HCT116 (cell line): ENCODE results near the gene ITGBL1. TPM values are rescaled to one million over a fixed set of nuclear protein-coding genes. Genes with fewer than 3 reads are reported as not detected.

Experiments used
- ATAC-seq: fragments of 200-7000 bp; cut with Tn5 transposase; 2 replicates; pipeline ENCODE4 v1.9.1; 2020; ENCODE audit warnings: mild to moderate bottlenecking, moderate library complexity
- BruUV-seq: library from RNA; stranded (reverse); fragments of 400-500 nt; replicated peaks from 2 replicates; lab custom pipeline; 2021; lab: Mats Ljungman, UMichigan
- CTCF ChIA-PET: fragments of 300-600 bp; sonication (Branson Sonifier 250); formaldehyde crosslinking; loops from one replicate; lab custom pipeline; 2021; ENCODE audit warnings: antibody characterized with exemption; lab: Charles Lee
- POLR2A ChIA-PET: fragments of 300-600, 350-600 bp; sonication (Branson Sonifier 250); formaldehyde crosslinking; loops from one replicate; lab custom pipeline; 2021; ENCODE audit warnings: antibody characterized with exemption; lab: Charles Lee
- RAD21 ChIA-PET, 2 experiments: fragments of 300-600 bp; sonication (Branson Sonifier 250); formaldehyde crosslinking; loops; one replicate each; lab custom pipeline; 2023; ENCODE audit warnings: low total read pairs in 2 of 2; ENCODE audit not compliant: uncharacterized antibody in 2 of 2, unreplicated experiment in 2 of 2, low non-redundant PET in 1 of 2; lab: Charles Lee
- DNase-seq: peaks from one replicate; pipeline ENCODE4 v3.0.0-alpha.2; 2010; ENCODE audit warnings: low read depth, low spot score
- H2AFZ ChIP-seq: fragments of 200-600 bp; shearing (Covaris generic), sonication (generic); 2 replicates; pipeline ENCODE4 v1.6.1; 2017; ENCODE audit warnings: low read depth, mixed run types, mixed read lengths, antibody characterized with exemption, low read length; ENCODE audit not compliant: poor library complexity, severe bottlenecking
- H3K27ac ChIP-seq: 2 replicates; pipeline ENCODE4 v1.5.1; 2012; ENCODE audit warnings: low read depth, low read length
- H3K27me3 ChIP-seq: fragments of 200-600 bp; sonication (generic); 2 replicates; pipeline ENCODE4 v1.6.1; 2016; ENCODE audit warnings: mixed run types, low read length, mixed read lengths; ENCODE audit not compliant: insufficient read depth
- H3K36me3 ChIP-seq, 2 experiments: fragments of 200-500 bp in 1 of 2; fragments of 200-600 bp in 1 of 2; sonication (Bioruptor generic) in 1 of 2; sonication (generic) in 1 of 2; 2 replicates each; pipeline versions ENCODE4 v1.5.1 to v1.6.1; 2014 to 2016; ENCODE audit warnings: low read length in 2 of 2, inconsistent platforms in 1 of 2, mixed read lengths in 1 of 2, mixed run types in 1 of 2; ENCODE audit not compliant: insufficient read depth in 2 of 2, control insufficient read depth in 1 of 2
- H3K4me1 ChIP-seq, 2 experiments: fragments of 200-600 bp in 1 of 2; sonication (generic) in 1 of 2; 2 replicates each; pipeline versions ENCODE4 v1.5.1 to v1.6.1; 2012 to 2017; ENCODE audit warnings: low read length in 2 of 2, inconsistent platforms in 1 of 2, mild to moderate bottlenecking in 1 of 2, mixed read lengths in 1 of 2, mixed run types in 1 of 2, moderate library complexity in 1 of 2; ENCODE audit not compliant: insufficient read depth in 2 of 2, control insufficient read depth in 1 of 2
- H3K4me2 ChIP-seq: fragments of 200-600 bp; sonication (generic); 2 replicates; pipeline ENCODE4 v1.6.1; 2017; ENCODE audit warnings: mixed run types, low read length, mixed read lengths
- H3K4me3 ChIP-seq, 2 experiments: fragments of 200-600 bp in 1 of 2; sonication (generic) in 1 of 2; replicated peaks in 1 of 2; 2 replicates each; pipeline ENCODE4 v1.5.1; 2011 to 2016; ENCODE audit warnings: low read length in 2 of 2, control low read depth in 1 of 2, low read depth in 1 of 2, mild to moderate bottlenecking in 1 of 2, mixed read lengths in 1 of 2, mixed run types in 1 of 2
- H3K79me2 ChIP-seq: fragments of 200-600 bp; sonication (generic); 2 replicates; pipeline ENCODE4 v1.6.1; 2017; ENCODE audit warnings: mild to moderate bottlenecking, mixed run types, low read length, moderate library complexity, mixed read lengths; ENCODE audit not compliant: insufficient read depth
- H3K9ac ChIP-seq: fragments of 200-600 bp; sonication (generic); 2 replicates; pipeline ENCODE4 v1.6.1; 2016; ENCODE audit warnings: low read length, mixed read lengths
- H3K9me2 ChIP-seq: fragments of 200-600 bp; sonication (generic), shearing (Covaris generic); 2 replicates; pipeline ENCODE4 v1.6.1; 2017; ENCODE audit warnings: mixed run types, mild to moderate bottlenecking, moderate library complexity; ENCODE audit not compliant: insufficient read depth
- H3K9me3 ChIP-seq, 2 experiments: fragments of 200-500 bp in 1 of 2; fragments of 200-600 bp in 1 of 2; sonication (Bioruptor generic) in 1 of 2; sonication (generic) in 1 of 2; 2 replicates each; pipeline ENCODE4 v1.6.1; 2014 to 2017; ENCODE audit warnings: low read length in 2 of 2, mixed read lengths in 2 of 2, inconsistent platforms in 1 of 2, low read depth in 1 of 2, mild to moderate bottlenecking in 1 of 2, mixed run types in 1 of 2, moderate library complexity in 1 of 2; ENCODE audit not compliant: control insufficient read depth in 1 of 2, insufficient read depth in 1 of 2
- H4K20me1 ChIP-seq: fragments of 200-600 bp; sonication (generic), shearing (Covaris generic); 2 replicates; pipeline ENCODE4 v1.6.1; 2017; ENCODE audit warnings: mixed run types, mild to moderate bottlenecking, moderate library complexity; ENCODE audit not compliant: insufficient read depth
- CBX3 ChIP-seq: IDR thresholded peaks from 2 replicates; pipeline ENCODE4 v1.6.1; 2012; ENCODE audit warnings: low read depth
- CEBPB ChIP-seq: IDR thresholded peaks from 2 replicates; pipeline ENCODE4 v1.6.1; 2012; ENCODE audit warnings: low read depth
- ELF1 ChIP-seq: IDR thresholded peaks from 2 replicates; pipeline ENCODE4 v1.6.1; 2012; ENCODE audit warnings: low read depth, borderline replicate concordance
- EZH2phosphoT487 ChIP-seq: fragments of 200-600 bp; IDR thresholded peaks from 2 replicates; pipeline ENCODE4 v1.6.1; 2018; ENCODE audit warnings: antibody characterized with exemption, borderline replicate concordance
- FOSL1 ChIP-seq: IDR thresholded peaks from 2 replicates; pipeline ENCODE4 v1.6.1; 2012; ENCODE audit warnings: low read depth
- POLR2AphosphoS5 ChIP-seq: IDR thresholded peaks from 2 replicates; pipeline ENCODE4 v1.6.1; 2011; ENCODE audit warnings: mild to moderate bottlenecking, low read depth, low read length, moderate library complexity
- RAD21 ChIP-seq: IDR thresholded peaks from 2 replicates; pipeline ENCODE4 v1.6.1; 2012; ENCODE audit warnings: low read depth, mild to moderate bottlenecking
- SRF ChIP-seq: IDR thresholded peaks from 2 replicates; pipeline ENCODE4 v1.6.1; 2012; ENCODE audit warnings: low read depth
- TCF7L2 ChIP-seq: IDR thresholded peaks from 2 replicates; pipeline ENCODE4 v1.7.0; 2011; ENCODE audit warnings: borderline replicate concordance, inconsistent platforms; ENCODE audit not compliant: insufficient read depth, insufficient read length; ENCODE audit errors: extremely low read depth
- YY1 ChIP-seq: IDR thresholded peaks from 2 replicates; pipeline ENCODE4 v1.6.1; 2011; ENCODE audit warnings: low read length, low read depth, moderate library complexity, mild to moderate bottlenecking; ENCODE audit not compliant: insufficient replicate concordance; ENCODE audit errors: extremely low read depth
- ZNF274 ChIP-seq: fragments of 200-500 bp; sonication (Bioruptor generic); IDR thresholded peaks from 2 replicates; pipeline ENCODE4 v1.6.1; 2014; ENCODE audit warnings: mild to moderate bottlenecking, low read depth, low read length, inconsistent platforms
- intact Hi-C: fragments of 100-400 bp; cut with micrococcal nuclease; formaldehyde crosslinking; loops from 2 replicates; pipeline ENCODE4 v1.10.0; 2022
- total RNA-seq: library from RNA; stranded (reverse); gene quantifications from one replicate; pipeline ENCODE4 v1.2.1, GENCODE V29; 2021; ENCODE audit not compliant: unreplicated experiment
- TF ChIP-seq, protein P1 (sequence below): IDR thresholded peaks from 2 replicates; pipeline ENCODE4 v1.6.1; 2012
- TF ChIP-seq, protein P2 (sequence below), 3 experiments: fragments of 200-600 bp in 1 of 3; sonication (generic) in 1 of 3; IDR thresholded peaks in 2 of 3; conservative IDR thresholded peaks in 1 of 3; 2 replicates each; pipeline ENCODE4 v1.5.1; 2012 to 2017; ENCODE audit warnings: low read depth in 2 of 3, low read length in 2 of 3, antibody characterized with exemption in 1 of 3, borderline replicate concordance in 1 of 3, control low read depth in 1 of 3, mild to moderate bottlenecking in 1 of 3, mixed read lengths in 1 of 3, mixed run types in 1 of 3, moderate library complexity in 1 of 3; ENCODE audit not compliant: insufficient read depth in 1 of 3

Gene ITGBL1
- total RNA-seq, 1 experiment from 2014 or later = 0.66 TPM

DNA sequence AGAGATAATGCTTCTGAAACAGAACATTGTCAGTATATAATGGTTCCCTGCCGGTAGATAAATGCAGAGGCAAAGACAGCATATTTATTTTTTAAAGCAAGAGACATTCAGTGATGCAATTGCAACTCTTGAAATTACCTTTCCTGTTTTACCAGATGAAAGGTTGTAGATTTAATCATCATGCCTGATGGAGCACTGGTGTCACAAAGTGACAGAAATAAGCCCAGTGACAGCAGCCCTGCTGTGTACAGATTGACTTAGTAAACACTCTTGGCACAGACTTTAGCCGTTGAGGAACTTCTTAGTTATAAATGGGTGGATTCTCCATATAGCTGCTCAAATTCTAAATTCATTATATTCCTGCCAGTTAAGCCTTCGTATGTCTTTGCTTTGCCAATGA lies 172.5 kb downstream of the ITGBL1 start:
- H3K9ac ChIP-seq = no peak overlapping the region
- RAD21 ChIA-PET = no interaction called here
- CTCF ChIA-PET = no interaction called here
- ATAC-seq = no peak
- no peak for DNase-seq
- no peak overlapping the region for H3K27ac ChIP-seq
- no peaks in the 10 kb centered on the region for H3K36me3 ChIP-seq
- no peaks in the 10 kb centered on the region for H4K20me1 ChIP-seq
- BruUV-seq = no TSS peak
- no peak for TF ChIP-seq CEBPB
- TF ChIP-seq, protein P1, sequence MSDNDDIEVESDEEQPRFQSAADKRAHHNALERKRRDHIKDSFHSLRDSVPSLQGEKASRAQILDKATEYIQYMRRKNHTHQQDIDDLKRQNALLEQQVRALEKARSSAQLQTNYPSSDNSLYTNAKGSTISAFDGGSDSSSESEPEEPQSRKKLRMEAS = no peak
- no peak for TF ChIP-seq RAD21
- no peak for TF ChIP-seq EZH2phosphoT487
- TF ChIP-seq ELF1 = no peak
- TF ChIP-seq YY1 = no peak
- no peaks in the 10 kb centered on the region; a peak in 1 of 4 replicates for H3K9me3 ChIP-seq
- intact Hi-C loops = no loop called here
- H2AFZ ChIP-seq = no peak overlapping the region
- POLR2A ChIA-PET = no interaction called here
- H3K79me2 ChIP-seq = no peaks in the 10 kb centered on the region
- H3K9me2 ChIP-seq = no peaks in the 10 kb centered on the region
- no peak overlapping the region for H3K4me2 ChIP-seq
- no peak overlapping the region for H3K4me3 ChIP-seq
- H3K4me1 ChIP-seq = no peaks in the 10 kb centered on the region; a peak in 1 of 4 replicates
- no peaks in the 10 kb centered on the region for H3K27me3 ChIP-seq

DNA sequence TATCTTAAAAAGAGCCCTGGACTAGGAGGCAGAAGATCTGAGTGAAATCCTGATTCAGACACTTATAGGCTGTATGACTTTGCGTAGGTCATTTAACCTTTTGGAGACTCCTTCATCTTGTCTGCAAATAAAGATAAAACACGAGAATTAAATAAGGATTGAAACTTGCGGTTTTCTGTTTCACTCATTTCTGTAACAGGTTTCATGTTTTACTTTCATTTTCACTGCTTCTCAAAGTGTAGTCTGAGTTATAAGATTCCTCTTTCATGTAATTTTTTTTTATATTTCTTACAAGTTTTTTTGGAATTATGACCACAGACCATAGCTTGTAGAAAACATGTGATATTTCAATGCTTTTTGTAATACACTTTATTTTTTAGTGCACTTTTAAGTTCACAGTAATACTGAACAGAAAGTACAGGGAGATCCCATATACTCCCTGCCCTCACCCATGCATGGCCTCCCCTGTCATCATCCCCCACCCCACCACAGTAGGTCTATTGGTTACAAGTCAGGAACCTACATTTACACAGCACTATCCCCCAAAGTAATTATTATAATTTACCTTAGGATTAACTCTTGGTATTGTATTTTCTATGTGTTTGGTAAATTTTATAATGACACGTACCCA lies 174.6 kb downstream of the ITGBL1 start:
- Histone ChIP-seq H3K9me2 (no peaks in the 10 kb centered on the region), H3K4me1 (no peaks in the 10 kb centered on the region; a peak in 1 of 4 replicates), H2AFZ (no peak overlapping the region), H3K27me3 (no peaks in the 10 kb centered on the region), H3K79me2 (no peaks in the 10 kb centered on the region), H4K20me1 (no peaks in the 10 kb centered on the region), H3K9ac (no peak overlapping the region), H3K27ac (no peak overlapping the region), H3K4me3 (no peak overlapping the region), H3K4me2 (no peak overlapping the region), H3K9me3 (peaks cover 0 to 6% of the 10 kb centered on the region in 2 experiments; a peak in 1 of 4 replicates), H3K36me3 (no peaks in the 10 kb centered on the region)
- ChIA-PET CTCF (no interaction called here), POLR2A (no interaction called here), RAD21 (no interaction called here)
- ATAC-seq (no peak), DNase-seq (no peak)
- intact Hi-C loops = no loop called here
- no TSS peak for BruUV-seq
- TF ChIP-seq TCF7L2 (no peak), FOSL1 (no peak), CEBPB (no peak), POLR2AphosphoS5 (no peak), ELF1 (no peak), CBX3 (no peak), RAD21 (no peak), ZNF274 (no peak), SRF (no peak), YY1 (no peak), EZH2phosphoT487 (no peak)
- TF ChIP-seq, protein P1 = no peak
- TF ChIP-seq, protein P2, sequence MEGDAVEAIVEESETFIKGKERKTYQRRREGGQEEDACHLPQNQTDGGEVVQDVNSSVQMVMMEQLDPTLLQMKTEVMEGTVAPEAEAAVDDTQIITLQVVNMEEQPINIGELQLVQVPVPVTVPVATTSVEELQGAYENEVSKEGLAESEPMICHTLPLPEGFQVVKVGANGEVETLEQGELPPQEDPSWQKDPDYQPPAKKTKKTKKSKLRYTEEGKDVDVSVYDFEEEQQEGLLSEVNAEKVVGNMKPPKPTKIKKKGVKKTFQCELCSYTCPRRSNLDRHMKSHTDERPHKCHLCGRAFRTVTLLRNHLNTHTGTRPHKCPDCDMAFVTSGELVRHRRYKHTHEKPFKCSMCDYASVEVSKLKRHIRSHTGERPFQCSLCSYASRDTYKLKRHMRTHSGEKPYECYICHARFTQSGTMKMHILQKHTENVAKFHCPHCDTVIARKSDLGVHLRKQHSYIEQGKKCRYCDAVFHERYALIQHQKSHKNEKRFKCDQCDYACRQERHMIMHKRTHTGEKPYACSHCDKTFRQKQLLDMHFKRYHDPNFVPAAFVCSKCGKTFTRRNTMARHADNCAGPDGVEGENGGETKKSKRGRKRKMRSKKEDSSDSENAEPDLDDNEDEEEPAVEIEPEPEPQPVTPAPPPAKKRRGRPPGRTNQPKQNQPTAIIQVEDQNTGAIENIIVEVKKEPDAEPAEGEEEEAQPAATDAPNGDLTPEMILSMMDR (IDR thresholded peaks at IDR 0.05 in 2 of 3, conservative IDR thresholded peaks at IDR 0.05 in 1 of 3; ENCODE audit: borderline replicate concordance in 1 of 3, insufficient read depth in 1 of 3, low read depth in 2 of 3, low read length in 2 of 3) = no peak
